Psoas muscle (tissue), 8 donors: ENCODE results near the gene EMILIN2. TPM values are rescaled to one million over a fixed set of nuclear protein-coding genes. Genes with fewer than 3 reads are reported as not detected.

ENCODE experiments used
- ATAC-seq, 4 donors: fragments of 200-7000 bp; cut with Tn5 transposase; one replicate each; pipeline ENCODE4 v1.9.1; 2020; ENCODE audit warnings: moderate library complexity in 3 of 4, mild to moderate bottlenecking in 2 of 4
- DNase-seq, 2 donors: peaks; one replicate each; pipeline ENCODE4 v3.0.0-alpha.2; 2020
- H3K27ac ChIP-seq: fragments of 200-600 bp; one replicate; pipeline ENCODE4 v1.8.0; 2022
- H3K27me3 ChIP-seq, 3 donors: fragments of 200-600 bp in 1 of 3; one replicate each; pipeline versions ENCODE4 v1.6.1 to v1.8.0; 2013 to 2022; ENCODE audit warnings: low read length in 2 of 3, mild to moderate bottlenecking in 2 of 3, moderate library complexity in 1 of 3; ENCODE audit not compliant: insufficient read depth in 3 of 3
- H3K36me3 ChIP-seq, 2 donors: fragments of 200-600 bp in 1 of 2; one replicate each; pipeline versions ENCODE4 v1.6.1 to v1.8.0; 2013 to 2022; ENCODE audit warnings: low read depth in 1 of 2, mild to moderate bottlenecking in 1 of 2, moderate library complexity in 1 of 2; ENCODE audit not compliant: insufficient read depth in 1 of 2
- H3K4me1 ChIP-seq: fragments of 200-600 bp; one replicate; pipeline ENCODE4 v1.8.0; 2022
- H3K4me3 ChIP-seq: fragments of 200-600 bp; one replicate; pipeline ENCODE4 v1.8.0; 2022; ENCODE audit warnings: mild to moderate bottlenecking
- H3K9me3 ChIP-seq: fragments of 200-600 bp; one replicate; pipeline ENCODE4 v1.8.0; 2022
- CTCF ChIP-seq: fragments of 200-600 bp; IDR thresholded peaks from one replicate; pipeline ENCODE4 v1.8.0; 2022; ENCODE audit warnings: antibody characterized with exemption
- WGBS, 3 donors: extraction: QIAGEN DNeasy Blood & Tissue Kit; methylation state at CpG; one replicate each; pipeline versions ENCODE4 v1.1.6 to v1.1.7; 2013; 5-methylcytosine and 5-hydroxymethylcytosine counted together
- intact Hi-C, 2 donors: fragments of 100-400 bp; cut with DNase I; formaldehyde crosslinking; loops; one replicate each; pipeline versions ENCODE4 v1.11.0 to v1.14.2; 2022
- polyA plus RNA-seq, 3 donors: library from polyadenylated mRNA; stranded (reverse); fragments of 200-250 nt; gene quantifications; one replicate each; pipeline ENCODE4 v1.2.3, GENCODE V29; 2013
- total RNA-seq, 4 donors: library from RNA; stranded (reverse); fragmentation: NEBNext Ultra II Directional in 2 of 4; extraction: Animal tissue kit (Norgen Biotek cat#: 25700) in 2 of 4; gene quantifications; one replicate each; pipeline versions ENCODE4 v1.2.1 to v1.2.4, GENCODE V29; 2021 to 2023
- donor health status: healthy with polysubstance abuse.
- donor health status: DM: no; HTN: no; CAD: no; lungs with moderate emphysema.
- donor health status: Bipolar disorder and iron deficiency.
- donor health status: healthy.
- donor health status: DM: yes; HTN: yes; CAD: no.
- donor health status: DM: no; HTN: no; CAD: no.
- donor health status: DM: no; HTN: no; CAD: no.
- donor health status: DM: yes; HTN: yes; CAD: no.

Gene EMILIN2
- total and polyA plus RNA-seq, 7 donors = 0.65 to 2.9 (median 2.2) TPM

- no peaks in the 10 kb centered on the region for H3K36me3 ChIP-seq
- TF ChIP-seq CTCF = no peak
- intact Hi-C loops = no loop called here
- H3K4me3 ChIP-seq = no peak overlapping the region
- peaks cover 4 to 53% (median 7%) of the 10 kb centered on the region in 3 donors for H3K27me3 ChIP-seq
- no peaks in the 10 kb centered on the region for H3K9me3 ChIP-seq
- ATAC-seq = peak in 1 of 4 donors; percentile 36
- no peak overlapping the region for H3K27ac ChIP-seq
- peaks cover 2% of the 10 kb centered on the region for H3K4me1 ChIP-seq
- no peak for DNase-seq
- 78 to 82% (median 79%) methylated on average over 4 of the region's 4 CpGs for WGBS, 3 donors
These were observed 1.6 kb upstream of the EMILIN2 start for GRCh38 chr18:2845172-2845571.

GRCh38 chr18:2847317-2848246 is 776 bp downstream of the EMILIN2 start:
- intact Hi-C loops = no loop called here
- peak overlapping the region; percentile 10 for H3K27ac ChIP-seq
- no peak for TF ChIP-seq CTCF
- WGBS, 3 donors = 0 to 1% (median 1%) methylated on average over 76 to 80 of the region's 80 CpGs
- H3K4me1 ChIP-seq = peaks cover 2% of the 10 kb centered on the region
- peak in 3 of 4 donors; percentile 32 to 51 (median 50) for ATAC-seq
- no peaks in the 10 kb centered on the region for H3K36me3 ChIP-seq
- peaks cover 4 to 59% (median 10%) of the 10 kb centered on the region in 3 donors for H3K27me3 ChIP-seq
- peak overlapping the region; percentile 63 for H3K4me3 ChIP-seq
- no peaks in the 10 kb centered on the region for H3K9me3 ChIP-seq
- peak; percentile 50 to 61 for DNase-seq

GRCh38 chr18:2848247-2849246 is 1.7 kb downstream of the EMILIN2 start:
- DNase-seq = no peak
- intact Hi-C loops = no loop called here
- Histone ChIP-seq H3K4me1 (peaks cover 2% of the 10 kb centered on the region), H3K9me3 (no peaks in the 10 kb centered on the region), H3K4me3 (peak overlapping the region; percentile 63), H3K27me3 (peaks cover 4 to 59% (median 10%) of the 10 kb centered on the region in 3 donors), H3K36me3 (no peaks in the 10 kb centered on the region), H3K27ac (no peak overlapping the region)
- no peak for ATAC-seq
- no peak for TF ChIP-seq CTCF
- 29 to 36% (median 32%) methylated on average over 17 of the region's 17 CpGs for WGBS, 3 donors

- ATAC-seq = no peak
- WGBS, 3 donors = 91 to 96% (median 95%) methylated on average over 2 of the region's 2 CpGs
- TF ChIP-seq CTCF = no peak
- H3K9me3 ChIP-seq = no peaks in the 10 kb centered on the region
- intact Hi-C loops = no loop called here
- DNase-seq = no peak
- no peak overlapping the region for H3K4me3 ChIP-seq
- H3K4me1 ChIP-seq = peaks cover 2% of the 10 kb centered on the region
- H3K27ac ChIP-seq = no peak overlapping the region
- H3K27me3 ChIP-seq = peaks cover 4 to 44% (median 12%) of the 10 kb centered on the region in 3 donors
- no peaks in the 10 kb centered on the region for H3K36me3 ChIP-seq
These were observed 4.0 kb downstream of the EMILIN2 start for GRCh38 chr18:2850816-2851215.
